Glomerular visceral epithelial cell (primary cell): ENCODE data around the gene UBTF.
"Not testable (repeated sequence)": the region's sequence is repeated elsewhere in the genome, so short reads cannot be mapped to it uniquely, and the experiment has no call there.

Experiments used
- DNase-seq: peaks from one replicate; pipeline ENCODE4 v3.0.0-alpha.2; 2016; ENCODE audit errors: extremely low spot score

UBTF gene

GRCh38 chr17:44247876-44248736 lies 28.6 kb upstream of the UBTF start:
- DNase-seq, result no peak

GRCh38 chr17:44247440-44247841 lies 28.0 kb upstream of the UBTF start:
- DNase-seq, result no peak

- DNase-seq, result no peak
These were observed 21.7 kb upstream of the UBTF start for GRCh38 chr17:44241106-44241624.

- not testable (repeated sequence) for DNase-seq
These were observed 18.4 kb upstream of the UBTF start for GRCh38 chr17:44237886-44238285.

GRCh38 chr17:44236444-44236991 lies 17.0 kb upstream of the UBTF start:
- DNase-seq, result no peak

- peak; percentile 94 for DNase-seq
These were observed 16.1 kb upstream of the UBTF start for GRCh38 chr17:44235583-44235936.

- DNase-seq, result no peak
These were observed 14.1 kb upstream of the UBTF start for GRCh38 chr17:44233582-44233981.

- no peak for DNase-seq
These were observed 12.6 kb upstream of the UBTF start for GRCh38 chr17:44232061-44232460.

GRCh38 chr17:44230140-44230539 lies 10.7 kb upstream of the UBTF start:
- no peak for DNase-seq

GRCh38 chr17:44229090-44229489 lies 9.6 kb upstream of the UBTF start:
- peak; percentile 29 for DNase-seq

GRCh38 chr17:44223541-44224071 lies 4.1 kb upstream of the UBTF start:
- DNase-seq, result peak; percentile 76

GRCh38 chr17:44222112-44222869 lies 2.8 kb upstream of the UBTF start:
- DNase-seq, result peak; percentile 84

- DNase-seq, result no peak
These were observed 2.3 kb upstream of the UBTF start for GRCh38 chr17:44221862-44222111.

GRCh38 chr17:44221084-44221861 lies 1.8 kb upstream of the UBTF start:
- peak; percentile 74 for DNase-seq

- DNase-seq, result peak; percentile 38
These were observed 973 bp upstream of the UBTF start for GRCh38 chr17:44220213-44221083.

GRCh38 chr17:44219108-44219615 lies 313 bp downstream of the UBTF start:
- peak; percentile 76 for DNase-seq

- peak; percentile 96 for DNase-seq
These were observed 949 bp downstream of the UBTF start for GRCh38 chr17:44218344-44219107.

- no peak for DNase-seq
These were observed 1.6 kb downstream of the UBTF start for GRCh38 chr17:44217738-44218343.

GRCh38 chr17:44216694-44217093 lies 2.8 kb downstream of the UBTF start:
- no peak for DNase-seq
